Measurements from ENCODE around the gene VRK3. TPM values are rescaled to one million over a fixed set of nuclear protein-coding genes. Genes with fewer than 3 reads are reported as not detected.

The VRK3 gene
- polyA plus RNA-seq, 1 of the 3 experiments (the other 2 are of a cell fraction) = 30.3 TPM

- H4K20me1 ChIP-seq (ENCODE audit: insufficient read depth) = no peaks in the 10 kb centered on the region
- H3K27me3 ChIP-seq (ENCODE audit: insufficient read depth) = no peaks in the 10 kb centered on the region
- CTCF ChIA-PET = interaction anchor here (1.0 to 1.3 kb wide), 2 partner anchors 9 to 18 kb away, joined by 3 read pairs; no protein-coding TSS in a partner anchor
- no peaks in the 10 kb centered on the region for H3K79me2 ChIP-seq (ENCODE audit: insufficient read depth)
- no peak overlapping the region for H3K9ac ChIP-seq
- H3K9me3 ChIP-seq = no peaks in the 10 kb centered on the region
- no peak overlapping the region for H3K4me2 ChIP-seq
- no peak overlapping the region for H3K4me3 ChIP-seq (ENCODE audit: low read depth in 2 of 2, low read length in 1 of 2)
- H3F3A ChIP-seq (replicated peaks; ENCODE audit: insufficient read depth) = no peaks in the 10 kb centered on the region
- POLR2A ChIA-PET = no interaction called here
- H3K4me1 ChIP-seq (ENCODE audit: control insufficient read depth in 1 of 2, insufficient read depth in 2 of 2, low read depth in 1 of 2, low read length in 1 of 2) = no peaks in the 10 kb centered on the region
- no peak overlapping the region for H2AFZ ChIP-seq (ENCODE audit: low read depth)
- DNase-seq = no peak
- TF ChIP-seq MAX (IDR thresholded peaks at IDR 0.05; ENCODE audit: low read depth) = no peak
- no peak for TF ChIP-seq TEAD4 (IDR thresholded peaks at IDR 0.05; ENCODE audit: borderline replicate concordance, insufficient read depth)
- no peaks in the 10 kb centered on the region for H3K36me3 ChIP-seq (replicated peaks in 1 of 2; ENCODE audit: control insufficient read depth in 1 of 2, insufficient read depth in 2 of 2, low read length in 1 of 2)
- H3K9me2 ChIP-seq = no peaks in the 10 kb centered on the region
- 71% methylated on average over 4 of the region's 7 CpGs for WGBS (ENCODE audit: low lambda C conversion rate)
- H3K27ac ChIP-seq (ENCODE audit: low read depth in 2 of 2, low read length in 1 of 2) = no peak overlapping the region
Observed at GRCh38 chr19:49975051-49975450, 50.1 kb downstream of the VRK3 start.

- no peaks in the 10 kb centered on the region for H3K9me3 ChIP-seq
- H3K4me2 ChIP-seq = no peak overlapping the region
- no peaks in the 10 kb centered on the region for H3F3A ChIP-seq (replicated peaks; ENCODE audit: insufficient read depth)
- no peak for DNase-seq
- POLR2A ChIA-PET = interaction anchor here (0.6 kb wide), 1 partner anchor 233 kb away, joined by 6 read pairs; no protein-coding TSS in a partner anchor
- H3K79me2 ChIP-seq (ENCODE audit: insufficient read depth) = no peaks in the 10 kb centered on the region
- no peaks in the 10 kb centered on the region for H3K36me3 ChIP-seq (replicated peaks in 1 of 2; ENCODE audit: control insufficient read depth in 1 of 2, insufficient read depth in 2 of 2, low read length in 1 of 2)
- no peak overlapping the region for H2AFZ ChIP-seq (ENCODE audit: low read depth)
- H4K20me1 ChIP-seq (ENCODE audit: insufficient read depth) = no peaks in the 10 kb centered on the region
- no peak overlapping the region for H3K4me3 ChIP-seq (ENCODE audit: low read depth in 2 of 2, low read length in 1 of 2)
- no peaks in the 10 kb centered on the region for H3K27me3 ChIP-seq (ENCODE audit: insufficient read depth)
- H3K9ac ChIP-seq = no peak overlapping the region
- CTCF ChIA-PET = no interaction called here
- 61% methylated on average over 18 of the region's 18 CpGs for WGBS (ENCODE audit: low lambda C conversion rate)
- H3K27ac ChIP-seq (ENCODE audit: low read depth in 2 of 2, low read length in 1 of 2) = no peak overlapping the region
- no peaks in the 10 kb centered on the region for H3K9me2 ChIP-seq
- no peaks in the 10 kb centered on the region for H3K4me1 ChIP-seq (ENCODE audit: control insufficient read depth in 1 of 2, insufficient read depth in 2 of 2, low read depth in 1 of 2, low read length in 1 of 2)
- TF ChIP-seq TEAD4 (IDR thresholded peaks at IDR 0.05; ENCODE audit: borderline replicate concordance, insufficient read depth) = no peak
- TF ChIP-seq SMC3 (IDR thresholded peaks at IDR 0.05; ENCODE audit: low read depth, low read length) = no peak
- no peak for TF ChIP-seq MEF2A (IDR thresholded peaks at IDR 0.05; ENCODE audit: borderline replicate concordance, low read depth)
- no peak for TF ChIP-seq NRF1 (IDR thresholded peaks at IDR 0.05; ENCODE audit: low read depth, low read length)
- no peak for TF ChIP-seq EZH2phosphoT487 (IDR thresholded peaks at IDR 0.05; ENCODE audit: borderline replicate concordance, low read depth)
- no peak for TF ChIP-seq TCF12 (IDR thresholded peaks at IDR 0.05)
- no peak for TF ChIP-seq PBX3 (IDR thresholded peaks at IDR 0.05)
- no peak for TF ChIP-seq RCOR1 (IDR thresholded peaks at IDR 0.05; ENCODE audit: low read length)
- TF ChIP-seq USF2 (IDR thresholded peaks at IDR 0.05; ENCODE audit: borderline replicate concordance, low read depth, low read length) = no peak
- no peak for TF ChIP-seq YY1 (IDR thresholded peaks at IDR 0.05; ENCODE audit: low read depth)
- no peak for TF ChIP-seq CHD2 (IDR thresholded peaks at IDR 0.05; ENCODE audit: low read length, partially characterized antibody)
- no peak for TF ChIP-seq ZBTB33 (IDR thresholded peaks at IDR 0.05; ENCODE audit: borderline replicate concordance, low read depth)
- TF ChIP-seq CTCF (IDR thresholded peaks at IDR 0.05) = no peak
- no peak for TF ChIP-seq MXI1 (IDR thresholded peaks at IDR 0.05; ENCODE audit: low read depth, low read length)
- no peak for TF ChIP-seq RAD21 (IDR thresholded peaks at IDR 0.05; ENCODE audit: low read length)
- no peak for TF ChIP-seq FOSL2 (IDR thresholded peaks at IDR 0.05; ENCODE audit: borderline replicate concordance, low read depth)
Observed at GRCh38 chr19:49973987-49974386, 51.2 kb downstream of the VRK3 start.

Measured in SK-N-SH (cell line).